Limb (tissue), 2 donors: ENCODE results near the gene EML5.

Source experiments
- DNase-seq, 2 donors: peaks; one replicate each; pipeline ENCODE4 v3.0.0-alpha.2; 2016; ENCODE audit errors: extremely low spot score in 2 of 2

The EML5 gene

DNA sequence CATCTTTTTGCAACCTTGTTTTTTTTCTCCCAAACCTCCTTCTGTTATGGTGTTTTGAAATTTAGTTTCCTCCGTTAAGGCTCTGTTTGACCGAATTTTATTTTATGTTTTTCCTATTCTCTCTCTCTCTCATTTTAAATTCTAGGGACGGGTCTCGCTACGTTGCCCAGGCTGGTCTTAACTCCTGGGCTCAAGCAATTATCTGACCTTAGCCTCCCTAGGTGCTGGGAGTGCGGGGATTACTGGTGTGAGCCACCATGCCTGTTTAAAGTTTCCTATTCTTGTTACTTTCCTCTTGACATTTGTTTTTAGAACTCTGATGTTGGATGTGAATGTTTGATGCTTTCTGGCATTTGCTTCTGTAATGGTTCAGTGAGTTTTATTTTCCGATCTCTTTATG lies 228.9 kb downstream of the EML5 start:
- no peak for DNase-seq

DNA sequence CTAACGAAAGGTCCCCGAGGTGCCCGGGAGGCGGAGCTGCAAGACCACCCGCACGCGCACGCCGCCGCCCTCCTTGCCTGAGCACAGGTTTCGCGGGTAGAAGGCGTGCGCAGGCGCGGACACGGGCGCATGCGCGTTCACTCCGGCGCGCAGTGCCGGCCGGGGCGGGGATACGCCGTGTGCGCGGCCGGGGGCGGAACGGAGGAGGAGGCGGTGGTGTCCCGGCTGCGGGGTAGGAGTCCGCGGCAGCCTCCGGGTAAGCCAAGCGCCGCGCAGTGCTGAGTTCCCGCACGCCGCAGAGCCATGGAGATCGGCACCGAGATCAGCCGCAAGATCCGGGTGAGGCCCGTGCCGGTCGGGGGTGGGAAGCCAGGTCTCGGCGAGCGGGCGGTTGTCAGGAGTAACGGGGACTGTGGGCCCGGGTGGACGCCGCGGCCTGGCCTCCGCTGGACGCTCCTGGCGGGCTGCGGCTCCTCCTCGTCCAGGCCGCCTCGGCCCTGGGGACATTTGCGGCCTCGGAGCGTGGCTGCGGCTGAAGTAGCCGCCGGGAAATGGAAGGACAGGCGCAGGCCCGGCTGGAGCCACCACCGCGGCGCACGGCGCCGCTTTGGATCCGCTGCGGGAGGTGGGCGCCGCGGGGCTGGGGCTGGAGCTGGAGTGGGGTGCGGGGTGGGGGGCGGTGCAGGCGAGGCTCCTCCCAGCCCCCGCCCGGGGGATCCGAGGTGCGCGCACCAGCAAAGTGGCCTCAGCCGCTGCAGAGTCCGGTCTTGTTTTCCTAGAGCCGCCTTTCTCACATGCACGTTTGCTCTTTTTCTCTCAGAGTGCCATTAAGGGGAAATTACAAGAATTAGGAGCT lies 229.7 kb downstream of the EML5 start, which contains the start of gene ZC3H14:
Gene ZC3H14, plus strand, starts transcription at position 207 of the 856 bp plus-strand sequence. Its CDS starts 97 bp downstream, at position 304.
- peak; percentile 93 to 94 for DNase-seq

DNA sequence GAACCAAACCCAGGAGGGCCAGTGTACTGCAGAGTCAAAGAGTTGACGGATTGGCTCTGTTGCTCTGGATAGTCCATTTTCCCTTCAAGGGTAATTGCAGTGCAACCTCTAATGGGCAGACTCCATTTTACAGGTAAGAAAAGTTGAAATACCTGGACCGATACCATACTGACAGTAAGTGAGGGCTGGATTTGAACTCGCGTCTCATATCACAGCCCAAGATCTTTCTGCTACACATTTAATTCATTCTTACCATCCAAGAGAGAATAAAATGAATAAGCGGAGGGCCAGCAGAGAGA lies 230.3 kb downstream of the EML5 start:
- no peak for DNase-seq
